Activated CD4-positive, alpha-beta T cell treated with anti-CD3 and anti-CD28 coated beads for 24 hours (primary cell): ENCODE data around the gene KIZ.

Experiments used
- DNase-seq, 2 donors: peaks; one replicate each; pipeline ENCODE4 v3.0.0-alpha.2; 2020; ENCODE audit warnings: low read depth in 2 of 2

KIZ gene

GRCh38 chr20:21265261-21266190 is 139.6 kb downstream of the KIZ start:
- no peak for DNase-seq

GRCh38 chr20:21266191-21266536 is 140.3 kb downstream of the KIZ start:
- no peak for DNase-seq

- no peak for DNase-seq
These were observed 143.9 kb downstream of the KIZ start for GRCh38 chr20:21269772-21270171.

- no peak for DNase-seq
These were observed 144.9 kb downstream of the KIZ start for GRCh38 chr20:21270806-21271205.

- no peak for DNase-seq
These were observed 146.4 kb downstream of the KIZ start for GRCh38 chr20:21272279-21272678.

GRCh38 chr20:21272679-21273078 is 146.8 kb downstream of the KIZ start:
- DNase-seq = no peak

GRCh38 chr20:21273755-21274386 is 148.0 kb downstream of the KIZ start:
- no peak for DNase-seq

GRCh38 chr20:21278829-21279228 is 152.9 kb downstream of the KIZ start:
- no peak for DNase-seq

- no peak for DNase-seq
These were observed 154.0 kb downstream of the KIZ start for GRCh38 chr20:21279706-21280521.

- DNase-seq = no peak
These were observed 154.7 kb downstream of the KIZ start for GRCh38 chr20:21280522-21281016.

- DNase-seq = no peak
These were observed 160.9 kb downstream of the KIZ start for GRCh38 chr20:21286775-21287174.

GRCh38 chr20:21288587-21289370 is 162.9 kb downstream of the KIZ start:
- DNase-seq = no peak

- no peak for DNase-seq
These were observed 163.8 kb downstream of the KIZ start for GRCh38 chr20:21289651-21290050.

GRCh38 chr20:21291026-21291425 is 165.1 kb downstream of the KIZ start:
- no peak for DNase-seq

- no peak for DNase-seq
These were observed 168.9 kb downstream of the KIZ start for GRCh38 chr20:21294755-21295154.
